ENCODE results near the gene SLC35F1. TPM values are rescaled to one million over a fixed set of nuclear protein-coding genes. Genes with fewer than 3 reads are reported as not detected.

SLC35F1 gene
- total RNA-seq, 1 experiment from 2014 or later, result 4.3 TPM

- Histone ChIP-seq H3K9me3 (ENCODE audit: control insufficient read depth, low read depth, low read length) (no peaks in the 10 kb centered on the region), H4K8ac (replicated peaks; ENCODE audit: insufficient read length, low read depth, low read length) (no peak overlapping the region), H2BK120ac (ENCODE audit: low read depth, low read length, poor library complexity, severe bottlenecking) (no peak overlapping the region), H2BK12ac (ENCODE audit: insufficient read length, low read depth, low read length) (no peak overlapping the region), H3K4me2 (ENCODE audit: insufficient read depth, insufficient read length, low read length) (no peak overlapping the region), H2BK20ac (ENCODE audit: low read depth, low read length, poor library complexity, severe bottlenecking) (no peak overlapping the region), H3T11ph (ENCODE audit: low read length) (no peak overlapping the region), H2AFZ (ENCODE audit: low read length) (no peak overlapping the region), H4K20me1 (ENCODE audit: control insufficient read depth, insufficient read depth, insufficient read length) (no peaks in the 10 kb centered on the region), H3K79me1 (ENCODE audit: insufficient read depth, low read depth, low read length, poor library complexity, severe bottlenecking) (no peaks in the 10 kb centered on the region), H3K18ac (ENCODE audit: insufficient read length, low read depth, low read length) (no peak overlapping the region), H3K27ac (ENCODE audit: insufficient read length, low read depth, low read length) (no peak overlapping the region), H4K5ac (ENCODE audit: insufficient read length, low read depth, low read length) (no peak overlapping the region), H2BK15ac (ENCODE audit: low read depth, low read length) (no peak overlapping the region), H2AK5ac (ENCODE audit: insufficient read length, low read length) (no peak overlapping the region), H3K56ac (ENCODE audit: insufficient read length, low read depth, low read length) (no peak overlapping the region), H3K4me1 (ENCODE audit: insufficient read depth, low read length) (no peaks in the 10 kb centered on the region), H3K4ac (ENCODE audit: low read depth, low read length) (no peak overlapping the region), H3K23me2 (ENCODE audit: insufficient read length, low read depth, low read length, poor library complexity, severe bottlenecking) (no peaks in the 10 kb centered on the region), H3K9ac (ENCODE audit: extremely low read depth, insufficient read length, low read length) (no peak overlapping the region), H3K79me2 (ENCODE audit: insufficient read depth, low read length) (no peaks in the 10 kb centered on the region), H4K91ac (ENCODE audit: insufficient read length, low read depth, low read length) (no peak overlapping the region), H3K23ac (ENCODE audit: insufficient read length, low read depth, low read length) (no peak overlapping the region), H2BK5ac (ENCODE audit: insufficient read length, low read length) (no peak overlapping the region), H3K27me3 (ENCODE audit: insufficient read depth, low read length) (no peaks in the 10 kb centered on the region), H3K14ac (ENCODE audit: insufficient read depth, low read length) (no peak overlapping the region)
- TF ChIP-seq CTCF (conservative IDR thresholded peaks at IDR 0.05), result no peak
- H3K4me1 Mint-ChIP-seq, result peaks cover 9 to 17% of the 10 kb centered on the region in 2 experiments
- H3K4me3 Mint-ChIP-seq, result no peak overlapping the region
- H3K27ac Mint-ChIP-seq, result no peak overlapping the region
- H3K36me3 Mint-ChIP-seq (ENCODE audit: insufficient read depth in 1 of 3, low read depth in 3 of 3), result no peaks in the 10 kb centered on the region; a peak in 2 of 7 replicates
- H3K9me3 Mint-ChIP-seq, result no peaks in the 10 kb centered on the region; a peak in 1 of 5 replicates
- no peaks in the 10 kb centered on the region for H3K27me3 Mint-ChIP-seq (ENCODE audit: low read depth)
- no peak for DNase-seq
- no CpG with 5 or more reads among the region's 4 CpGs for WGBS (ENCODE audit: extremely low coverage, insufficient read length, low lambda C conversion rate)
These were observed 305.5 kb downstream of the SLC35F1 start for GRCh38 chr6:118212451-118213173.
